Measurements from ENCODE around the gene OR5J2. TPM values are rescaled to one million over a fixed set of nuclear protein-coding genes. Genes with fewer than 3 reads are reported as not detected.
"Not testable (repeated sequence)": the region's sequence is repeated elsewhere in the genome, so short reads cannot be mapped to it uniquely, and the experiment has no call there.

OR5J2 gene
- not detected for total RNA-seq

- intact Hi-C loops (cut with DNase I; ENCODE audit: low total_unique reads): no loop called here
- no peak within 1 kb of the TSS for H3K4me3 ChIP-seq (ENCODE audit: low read depth, poor library complexity, severe bottlenecking)
- no peak for DNase-seq (ENCODE audit: low spot score in 2 of 2)
- WGBS, 2 donors: 65 to 67% methylated on average over 1 of the region's 1 CpG
- no peak for TF ChIP-seq CTCF (IDR thresholded peaks at IDR 0.05)
Observed at GRCh38 chr11:56176318-56176717, at the start of gene OR5J2. Gene OR5J2, plus strand, starts transcription at chr11:56176618. Its CDS starts 0 bp downstream, at chr11:56176618.

- DNase-seq (ENCODE audit: low spot score in 2 of 2): no peak
- H3K4me3 ChIP-seq (ENCODE audit: low read depth, poor library complexity, severe bottlenecking): no peak within 1 kb of the TSS
- TF ChIP-seq POLR2A (IDR thresholded peaks at IDR 0.05) (no peak), CTCF (IDR thresholded peaks at IDR 0.05) (no peak)
- intact Hi-C loops (cut with DNase I; ENCODE audit: low total_unique reads): no loop called here
Observed at GRCh38 chr11:56140151-56140661, 36.2 kb upstream of the OR5J2 start, which contains the start of gene OR8J3. Gene OR8J3, minus strand, starts transcription at chr11:56140201. Its CDS starts 2,483 bp downstream, at chr11:56137718.

GRCh38 chr11:56143681-56144080, 32.7 kb upstream of the OR5J2 start:
- 96 to 98% methylated on average over 7 to 8 of the region's 30 CpGs for WGBS, 2 donors
- H3K4me3 ChIP-seq (ENCODE audit: low read depth, poor library complexity, severe bottlenecking); intact Hi-C loops (cut with DNase I; ENCODE audit: low total_unique reads); DNase-seq (ENCODE audit: low spot score in 2 of 2): not testable (repeated sequence)

GRCh38 chr11:56151376-56151775, 25.0 kb upstream of the OR5J2 start:
- no peak for TF ChIP-seq POLR2A (IDR thresholded peaks at IDR 0.05)
- no peak for TF ChIP-seq CTCF (IDR thresholded peaks at IDR 0.05)
- H3K4me3 ChIP-seq (ENCODE audit: low read depth, poor library complexity, severe bottlenecking): no peak overlapping the region
- 66 to 67% methylated on average over 1 of the region's 1 CpG for WGBS, 2 donors
- intact Hi-C loops (cut with DNase I; ENCODE audit: low total_unique reads): no loop called here
- DNase-seq (ENCODE audit: low spot score in 2 of 2): no peak

- intact Hi-C loops (cut with DNase I; ENCODE audit: low total_unique reads): no loop called here
Observed at GRCh38 chr11:56152333-56152732, 24.1 kb upstream of the OR5J2 start.

GRCh38 chr11:56160217-56160616, 16.2 kb upstream of the OR5J2 start, which contains the start of gene OR8K5:
Gene OR8K5, minus strand, starts transcription at chr11:56160317. Its CDS starts 0 bp downstream, at chr11:56160317.
- TF ChIP-seq CTCF (IDR thresholded peaks at IDR 0.05): no peak
- no peak within 1 kb of the TSS for H3K4me3 ChIP-seq (ENCODE audit: low read depth, poor library complexity, severe bottlenecking)
- intact Hi-C loops (cut with DNase I; ENCODE audit: low total_unique reads): no loop called here
- 73 to 85% methylated on average over 3 of the region's 3 CpGs for WGBS, 2 donors
- DNase-seq (ENCODE audit: low spot score in 2 of 2): no peak

More at GRCh38 chr11:56152333-56152732, 24.1 kb upstream of the OR5J2 start:
- TF ChIP-seq CTCF (IDR thresholded peaks at IDR 0.05): no peak
- no peak for TF ChIP-seq POLR2A (IDR thresholded peaks at IDR 0.05)
- H3K4me3 ChIP-seq (ENCODE audit: low read depth, poor library complexity, severe bottlenecking): no peak overlapping the region
- 92 to 93% methylated on average over 15 of the region's 15 CpGs for WGBS, 2 donors
- no peak for DNase-seq (ENCODE audit: low spot score in 2 of 2)
